Fibroblast of the aortic adventitia (primary cell): ENCODE results near the gene CNR2. TPM values are rescaled to one million over a fixed set of nuclear protein-coding genes. Genes with fewer than 3 reads are reported as not detected.

Experiments used
- DNase-seq: peaks from one replicate; pipeline ENCODE4 v3.0.0-alpha.2; 2010; ENCODE audit warnings: low read depth
- H3K4me3 ChIP-seq: 2 replicates; pipeline ENCODE4 v1.5.1; 2011; ENCODE audit warnings: low read depth, mild to moderate bottlenecking, control low read depth, low read length, moderate library complexity
- small RNA-seq: library from RNA; depleted of rRNA; stranded (forward); fragments of <200 nt; gene quantifications from one replicate; pipeline ENCODE3, GENCODE V24; 2012
- total RNA-seq: library from RNA; depleted of rRNA; stranded (reverse); fragments of >200 nt; gene quantifications from 2 replicates; pipeline ENCODE4 v1.2.3, GENCODE V29; 2012; ENCODE audit warnings: low replicate concordance
- TF ChIP-seq, protein P1 (sequence below): IDR thresholded peaks from 2 replicates; pipeline ENCODE4 v1.5.1; 2011; ENCODE audit warnings: mild to moderate bottlenecking, low read length, control low read depth, inconsistent platforms; ENCODE audit not compliant: insufficient read depth

The CNR2 gene
- total RNA-seq, 1 donor: under 0.01 TPM

GRCh38 chr1:23824711-23825075 is 88.5 kb downstream of the CNR2 start:
- TF ChIP-seq, protein P1, sequence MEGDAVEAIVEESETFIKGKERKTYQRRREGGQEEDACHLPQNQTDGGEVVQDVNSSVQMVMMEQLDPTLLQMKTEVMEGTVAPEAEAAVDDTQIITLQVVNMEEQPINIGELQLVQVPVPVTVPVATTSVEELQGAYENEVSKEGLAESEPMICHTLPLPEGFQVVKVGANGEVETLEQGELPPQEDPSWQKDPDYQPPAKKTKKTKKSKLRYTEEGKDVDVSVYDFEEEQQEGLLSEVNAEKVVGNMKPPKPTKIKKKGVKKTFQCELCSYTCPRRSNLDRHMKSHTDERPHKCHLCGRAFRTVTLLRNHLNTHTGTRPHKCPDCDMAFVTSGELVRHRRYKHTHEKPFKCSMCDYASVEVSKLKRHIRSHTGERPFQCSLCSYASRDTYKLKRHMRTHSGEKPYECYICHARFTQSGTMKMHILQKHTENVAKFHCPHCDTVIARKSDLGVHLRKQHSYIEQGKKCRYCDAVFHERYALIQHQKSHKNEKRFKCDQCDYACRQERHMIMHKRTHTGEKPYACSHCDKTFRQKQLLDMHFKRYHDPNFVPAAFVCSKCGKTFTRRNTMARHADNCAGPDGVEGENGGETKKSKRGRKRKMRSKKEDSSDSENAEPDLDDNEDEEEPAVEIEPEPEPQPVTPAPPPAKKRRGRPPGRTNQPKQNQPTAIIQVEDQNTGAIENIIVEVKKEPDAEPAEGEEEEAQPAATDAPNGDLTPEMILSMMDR: no peak
- peak overlapping the region; percentile 77 for H3K4me3 ChIP-seq
- DNase-seq: peak; percentile 18

DNA sequence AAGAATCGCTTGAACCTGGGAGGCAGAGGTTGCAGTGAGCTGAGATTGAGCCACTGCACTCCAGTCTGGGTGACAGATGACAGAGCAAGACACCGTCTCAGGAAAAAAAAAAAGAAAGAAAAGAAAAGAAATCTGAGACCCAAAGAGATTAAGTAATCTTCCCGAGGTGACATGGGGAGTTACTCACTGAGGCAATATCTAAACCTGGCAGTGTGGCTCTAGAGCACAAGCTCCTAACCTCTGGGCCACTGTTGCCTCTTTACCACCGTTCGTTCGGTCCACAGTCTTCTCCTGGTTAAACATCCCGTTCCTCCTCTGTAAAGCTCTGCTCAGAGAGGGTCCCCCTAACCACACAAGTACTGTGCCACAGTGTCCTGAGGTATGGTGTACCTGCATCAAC is 89.4 kb downstream of the CNR2 start:
- peak overlapping the region; percentile 77 for H3K4me3 ChIP-seq
- TF ChIP-seq, protein P1: no peak
- DNase-seq: no peak

Small RNAs within 50 kb of the gene (small RNA-seq; reads per million reads assigned to genes)
- not detected for gene MIR378F

Other genes starting within 250 kb of the CNR2 start
- gene RPL11, start 221.6 kb downstream of the CNR2 start, total RNA-seq: 442 and 1,073 TPM in 2 replicates
- 33.4 and 41.9 TPM in 2 replicates for gene ELOA, start 169.9 kb downstream of the CNR2 start, total RNA-seq
- 43.8 and 50.0 TPM in 2 replicates for gene PITHD1, start 134.9 kb downstream of the CNR2 start, total RNA-seq
- gene LYPLA2, start 122.2 kb downstream of the CNR2 start, total RNA-seq: 11.8 and 39.9 TPM in 2 replicates
- gene GALE, start 112.6 kb downstream of the CNR2 start, total RNA-seq: 5.0 and 16.7 TPM in 2 replicates
- gene HMGCL, start 87.9 kb downstream of the CNR2 start, total RNA-seq: 28.4 and 38.1 TPM in 2 replicates
- gene FUCA1, start 45.1 kb downstream of the CNR2 start, total RNA-seq: 3.8 and 5.9 TPM in 2 replicates
- 133 and 134 TPM in 2 replicates for gene PNRC2, start 46.5 kb upstream of the CNR2 start, total RNA-seq
- gene SRSF10, start 67.0 kb upstream of the CNR2 start, total RNA-seq: 86.4 and 127 TPM in 2 replicates
- gene MYOM3, start 198.8 kb upstream of the CNR2 start, total RNA-seq: under 0.01 TPM in 1 of 2 replicates, not detected in the other
- gene IL22RA1, start 229.8 kb upstream of the CNR2 start, total RNA-seq: 0.09 TPM in 1 of 2 replicates, not detected in the other